ENCODE data around the gene KLHL1. TPM values are rescaled to one million over a fixed set of nuclear protein-coding genes. Genes with fewer than 3 reads are reported as not detected.

Gene KLHL1
- total and polyA plus RNA-seq, 4 donors = not detected

- no peaks in the 10 kb centered on the region for H3K36me3 ChIP-seq (ENCODE audit: control insufficient read depth in 4 of 4, insufficient read depth in 3 of 4, low read depth in 1 of 4, low read length in 3 of 4)
- WGBS = 85% methylated on average over 3 of the region's 3 CpGs
- H3K4me3 ChIP-seq (ENCODE audit: low read depth in 1 of 3, low read length in 3 of 3) = no peak overlapping the region
- no peaks in the 10 kb centered on the region for H3K27me3 ChIP-seq (ENCODE audit: control insufficient read depth in 4 of 4, insufficient read depth in 4 of 4, low read length in 3 of 4)
- H3K4me1 ChIP-seq (ENCODE audit: control insufficient read depth in 4 of 4, insufficient read depth in 4 of 4, low read length in 3 of 4) = no peaks in the 10 kb centered on the region
- H3K9ac ChIP-seq (ENCODE audit: low read depth in 1 of 2, low read length in 2 of 2) = no peak overlapping the region
- no peaks in the 10 kb centered on the region for H3K9me3 ChIP-seq (ENCODE audit: control insufficient read depth in 4 of 4, low read length in 3 of 4)
- no peak for DNase-seq (ENCODE audit: low spot score)
- TF ChIP-seq GABPA (IDR thresholded peaks at IDR 0.05 in 1 of 2, conservative IDR thresholded peaks at IDR 0.05 in 1 of 2) (no peak), NR2F2 (IDR thresholded peaks at IDR 0.05) (no peak), HNF4A (conservative IDR thresholded peaks at IDR 0.05) (no peak), FOXA2 (IDR thresholded peaks at IDR 0.05) (no peak), RXRA (IDR thresholded peaks at IDR 0.05) (no peak), JUND (IDR thresholded peaks at IDR 0.05) (no peak), HNF4G (IDR thresholded peaks at IDR 0.05) (no peak), RAD21 (IDR thresholded peaks at IDR 0.05) (no peak), FOXA1 (IDR thresholded peaks at IDR 0.05) (no peak), EGR1 (IDR thresholded peaks at IDR 0.05; ENCODE audit: low read depth in 2 of 2) (no peak)
- TF ChIP-seq, protein P1, sequence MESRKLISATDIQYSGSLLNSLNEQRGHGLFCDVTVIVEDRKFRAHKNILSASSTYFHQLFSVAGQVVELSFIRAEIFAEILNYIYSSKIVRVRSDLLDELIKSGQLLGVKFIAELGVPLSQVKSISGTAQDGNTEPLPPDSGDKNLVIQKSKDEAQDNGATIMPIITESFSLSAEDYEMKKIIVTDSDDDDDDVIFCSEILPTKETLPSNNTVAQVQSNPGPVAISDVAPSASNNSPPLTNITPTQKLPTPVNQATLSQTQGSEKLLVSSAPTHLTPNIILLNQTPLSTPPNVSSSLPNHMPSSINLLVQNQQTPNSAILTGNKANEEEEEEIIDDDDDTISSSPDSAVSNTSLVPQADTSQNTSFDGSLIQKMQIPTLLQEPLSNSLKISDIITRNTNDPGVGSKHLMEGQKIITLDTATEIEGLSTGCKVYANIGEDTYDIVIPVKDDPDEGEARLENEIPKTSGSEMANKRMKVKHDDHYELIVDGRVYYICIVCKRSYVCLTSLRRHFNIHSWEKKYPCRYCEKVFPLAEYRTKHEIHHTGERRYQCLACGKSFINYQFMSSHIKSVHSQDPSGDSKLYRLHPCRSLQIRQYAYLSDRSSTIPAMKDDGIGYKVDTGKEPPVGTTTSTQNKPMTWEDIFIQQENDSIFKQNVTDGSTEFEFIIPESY (IDR thresholded peaks at IDR 0.05) = no peak
- TF ChIP-seq, protein P2, sequence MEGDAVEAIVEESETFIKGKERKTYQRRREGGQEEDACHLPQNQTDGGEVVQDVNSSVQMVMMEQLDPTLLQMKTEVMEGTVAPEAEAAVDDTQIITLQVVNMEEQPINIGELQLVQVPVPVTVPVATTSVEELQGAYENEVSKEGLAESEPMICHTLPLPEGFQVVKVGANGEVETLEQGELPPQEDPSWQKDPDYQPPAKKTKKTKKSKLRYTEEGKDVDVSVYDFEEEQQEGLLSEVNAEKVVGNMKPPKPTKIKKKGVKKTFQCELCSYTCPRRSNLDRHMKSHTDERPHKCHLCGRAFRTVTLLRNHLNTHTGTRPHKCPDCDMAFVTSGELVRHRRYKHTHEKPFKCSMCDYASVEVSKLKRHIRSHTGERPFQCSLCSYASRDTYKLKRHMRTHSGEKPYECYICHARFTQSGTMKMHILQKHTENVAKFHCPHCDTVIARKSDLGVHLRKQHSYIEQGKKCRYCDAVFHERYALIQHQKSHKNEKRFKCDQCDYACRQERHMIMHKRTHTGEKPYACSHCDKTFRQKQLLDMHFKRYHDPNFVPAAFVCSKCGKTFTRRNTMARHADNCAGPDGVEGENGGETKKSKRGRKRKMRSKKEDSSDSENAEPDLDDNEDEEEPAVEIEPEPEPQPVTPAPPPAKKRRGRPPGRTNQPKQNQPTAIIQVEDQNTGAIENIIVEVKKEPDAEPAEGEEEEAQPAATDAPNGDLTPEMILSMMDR (IDR thresholded peaks at IDR 0.05; ENCODE audit: low read depth, low read length, missing input control) = no peak
- TF ChIP-seq, protein P3, sequence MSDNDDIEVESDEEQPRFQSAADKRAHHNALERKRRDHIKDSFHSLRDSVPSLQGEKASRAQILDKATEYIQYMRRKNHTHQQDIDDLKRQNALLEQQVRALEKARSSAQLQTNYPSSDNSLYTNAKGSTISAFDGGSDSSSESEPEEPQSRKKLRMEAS (IDR thresholded peaks at IDR 0.05) = no peak
- H3K27ac ChIP-seq (ENCODE audit: low read depth in 1 of 2, low read length in 2 of 2) = no peak overlapping the region
Observed at GRCh38 chr13:69677343-69677742, 430.9 kb downstream of the KLHL1 start.

GRCh38 chr13:69676286-69676685 lies 432.0 kb downstream of the KLHL1 start:
- TF ChIP-seq FOXA1 (IDR thresholded peaks at IDR 0.05) (no peak), REST (IDR thresholded peaks at IDR 0.05) (no peak), RXRA (IDR thresholded peaks at IDR 0.05) (no peak), FOXA2 (IDR thresholded peaks at IDR 0.05) (no peak)
- TF ChIP-seq, protein P2 (IDR thresholded peaks at IDR 0.05; ENCODE audit: low read depth, low read length, missing input control) = no peak
- no peaks in the 10 kb centered on the region for H3K9me3 ChIP-seq (ENCODE audit: control insufficient read depth in 4 of 4, low read length in 3 of 4)
- no peaks in the 10 kb centered on the region for H3K27me3 ChIP-seq (ENCODE audit: control insufficient read depth in 4 of 4, insufficient read depth in 4 of 4, low read length in 3 of 4)
- no peak overlapping the region for H3K9ac ChIP-seq (ENCODE audit: low read depth in 1 of 2, low read length in 2 of 2)
- no peak overlapping the region for H3K27ac ChIP-seq (ENCODE audit: low read depth in 1 of 2, low read length in 2 of 2)
- no peaks in the 10 kb centered on the region for H3K4me1 ChIP-seq (ENCODE audit: control insufficient read depth in 4 of 4, insufficient read depth in 4 of 4, low read length in 3 of 4)
- no peaks in the 10 kb centered on the region for H3K36me3 ChIP-seq (ENCODE audit: control insufficient read depth in 4 of 4, insufficient read depth in 3 of 4, low read depth in 1 of 4, low read length in 3 of 4)
- no peak for DNase-seq (ENCODE audit: low spot score)
- no peak overlapping the region for H3K4me3 ChIP-seq (ENCODE audit: low read depth in 1 of 3, low read length in 3 of 3)

Data from liver (tissue), 9 donors.